OCI-LY7 (cell line): ENCODE results near the gene GGCX.

ENCODE experiments used
- EZH2phosphoT487 ChIP-seq: fragments of 200-600 bp; sonication (generic); IDR thresholded peaks from 2 replicates; pipeline ENCODE4 v1.6.1; 2018; ENCODE audit warnings: low read depth, borderline replicate concordance, mild to moderate bottlenecking, mixed run types, antibody characterized with exemption, low read length, moderate library complexity, mixed read lengths
- TF ChIP-seq, protein P1 (sequence below): fragments of 200-600 bp; sonication (generic); conservative IDR thresholded peaks from 2 replicates; pipeline ENCODE4 v1.5.1; 2014; ENCODE audit warnings: mild to moderate bottlenecking, antibody characterized with exemption, low read length, moderate library complexity, mixed read lengths

DNA sequence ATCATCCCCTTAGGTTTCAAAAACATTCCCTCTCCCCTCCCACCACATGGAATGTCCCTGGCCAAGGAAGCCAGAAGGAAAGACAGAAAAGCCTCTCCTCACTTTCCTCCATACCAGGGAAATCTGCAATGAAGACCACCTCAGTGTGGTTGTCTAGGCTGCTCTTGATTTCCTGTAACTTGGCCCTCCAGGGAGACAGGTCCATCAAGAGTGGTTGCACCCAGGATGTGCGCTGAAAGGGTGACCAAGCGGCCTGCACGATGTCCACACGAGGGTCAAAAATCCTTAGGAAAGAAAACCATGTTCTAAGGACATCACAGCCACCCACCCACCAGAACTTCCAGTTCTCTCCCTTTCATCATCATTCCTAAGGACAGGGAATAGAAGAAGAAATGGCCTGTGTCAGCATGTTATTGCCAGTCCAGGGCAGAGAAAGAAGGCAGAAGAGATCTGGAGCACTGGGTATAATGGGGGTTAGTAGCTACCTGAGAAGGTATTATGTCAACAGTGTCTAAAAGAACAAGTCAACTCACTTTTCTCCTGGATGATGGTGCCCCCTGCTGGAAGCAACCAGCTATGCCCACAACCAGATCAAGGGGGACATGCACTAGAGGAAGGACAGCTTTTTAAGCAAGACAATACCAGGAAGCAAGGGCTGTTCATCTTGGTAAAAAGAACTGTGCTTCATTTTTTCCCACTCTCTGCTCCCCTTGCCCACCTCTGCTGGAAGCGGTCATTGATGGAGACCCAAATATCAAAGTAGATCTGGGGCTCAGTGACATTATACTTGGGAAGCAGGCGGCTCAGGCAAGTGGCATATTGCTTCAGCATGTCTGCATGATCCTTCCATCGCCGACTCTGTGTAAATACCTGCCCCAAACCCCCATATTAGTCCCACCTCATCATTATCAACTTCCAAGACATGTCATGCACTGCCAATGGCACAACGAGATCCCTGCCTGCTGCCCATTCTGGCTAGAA, 9.3 kb downstream of the GGCX start:
- TF ChIP-seq, protein P1, sequence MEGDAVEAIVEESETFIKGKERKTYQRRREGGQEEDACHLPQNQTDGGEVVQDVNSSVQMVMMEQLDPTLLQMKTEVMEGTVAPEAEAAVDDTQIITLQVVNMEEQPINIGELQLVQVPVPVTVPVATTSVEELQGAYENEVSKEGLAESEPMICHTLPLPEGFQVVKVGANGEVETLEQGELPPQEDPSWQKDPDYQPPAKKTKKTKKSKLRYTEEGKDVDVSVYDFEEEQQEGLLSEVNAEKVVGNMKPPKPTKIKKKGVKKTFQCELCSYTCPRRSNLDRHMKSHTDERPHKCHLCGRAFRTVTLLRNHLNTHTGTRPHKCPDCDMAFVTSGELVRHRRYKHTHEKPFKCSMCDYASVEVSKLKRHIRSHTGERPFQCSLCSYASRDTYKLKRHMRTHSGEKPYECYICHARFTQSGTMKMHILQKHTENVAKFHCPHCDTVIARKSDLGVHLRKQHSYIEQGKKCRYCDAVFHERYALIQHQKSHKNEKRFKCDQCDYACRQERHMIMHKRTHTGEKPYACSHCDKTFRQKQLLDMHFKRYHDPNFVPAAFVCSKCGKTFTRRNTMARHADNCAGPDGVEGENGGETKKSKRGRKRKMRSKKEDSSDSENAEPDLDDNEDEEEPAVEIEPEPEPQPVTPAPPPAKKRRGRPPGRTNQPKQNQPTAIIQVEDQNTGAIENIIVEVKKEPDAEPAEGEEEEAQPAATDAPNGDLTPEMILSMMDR = peak; percentile 96
- no peak for TF ChIP-seq EZH2phosphoT487
